Lower leg skin (tissue), 4 donors: ENCODE results near the gene GAS6. TPM values are rescaled to one million over a fixed set of nuclear protein-coding genes. Genes with fewer than 3 reads are reported as not detected.
"Not testable (repeated sequence)": the region's sequence is repeated elsewhere in the genome, so short reads cannot be mapped to it uniquely, and the experiment has no call there.

Experiments
- DNase-seq, 2 donors: peaks; one replicate each; pipeline ENCODE4 v3.0.0-alpha.2; 2019; ENCODE audit warnings: low spot score in 2 of 2
- H3K4me3 ChIP-seq: fragments of 200-600 bp; sonication (generic); 2 replicates; pipeline ENCODE4 v1.5.1; 2017; ENCODE audit warnings: mild to moderate bottlenecking, low read depth; ENCODE audit not compliant: poor library complexity, severe bottlenecking
- CTCF ChIP-seq, 3 donors: fragments of 450-650 bp; IDR thresholded peaks; one replicate each; pipeline ENCODE4 v1.5.1; 2016; ENCODE audit warnings: antibody characterized with exemption in 3 of 3, mild to moderate bottlenecking in 3 of 3, moderate library complexity in 2 of 3
- POLR2A ChIP-seq, 2 donors: fragments of 450-650 bp; IDR thresholded peaks; one replicate each; pipeline ENCODE4 v1.6.1; 2016 to 2017; ENCODE audit warnings: antibody characterized with exemption in 2 of 2, mild to moderate bottlenecking in 1 of 2, moderate library complexity in 1 of 2
- WGBS, 2 donors: methylation state at CpG; one replicate each; pipeline ENCODE4 v1.1.5; 2018; 5-methylcytosine and 5-hydroxymethylcytosine counted together
- intact Hi-C: fragments of 100-400 bp; cut with DNase I; formaldehyde crosslinking; loops from one replicate; pipeline ENCODE4 v1.15.0; 2023; ENCODE audit warnings: low total_unique reads
- total RNA-seq, 4 donors: library from RNA; depleted of rRNA; stranded (reverse); fragments of >200 nt; gene quantifications; one replicate each; pipeline ENCODE4 v1.1.0, GENCODE V29; 2016

Gene GAS6
- total RNA-seq, 4 donors from 2014 or later, result 176 to 307 (median 213) TPM

GRCh38 chr13:113831061-113831460 is 32.8 kb downstream of the GAS6 start:
- intact Hi-C loops, result no loop called here
- H3K4me3 ChIP-seq, result no peak overlapping the region
- WGBS, 2 donors, result 90% methylated on average over 14 to 22 of the region's 23 CpGs
- TF ChIP-seq CTCF (IDR thresholded peaks at IDR 0.05) (no peak), POLR2A (IDR thresholded peaks at IDR 0.05) (no peak)
- no peak for DNase-seq

- WGBS, 2 donors, result 88 to 90% methylated on average over 8 to 13 of the region's 22 CpGs
- DNase-seq, H3K4me3 ChIP-seq, intact Hi-C loops: not testable (repeated sequence)
These were observed 33.4 kb downstream of the GAS6 start for GRCh38 chr13:113830426-113830950.

DNA sequence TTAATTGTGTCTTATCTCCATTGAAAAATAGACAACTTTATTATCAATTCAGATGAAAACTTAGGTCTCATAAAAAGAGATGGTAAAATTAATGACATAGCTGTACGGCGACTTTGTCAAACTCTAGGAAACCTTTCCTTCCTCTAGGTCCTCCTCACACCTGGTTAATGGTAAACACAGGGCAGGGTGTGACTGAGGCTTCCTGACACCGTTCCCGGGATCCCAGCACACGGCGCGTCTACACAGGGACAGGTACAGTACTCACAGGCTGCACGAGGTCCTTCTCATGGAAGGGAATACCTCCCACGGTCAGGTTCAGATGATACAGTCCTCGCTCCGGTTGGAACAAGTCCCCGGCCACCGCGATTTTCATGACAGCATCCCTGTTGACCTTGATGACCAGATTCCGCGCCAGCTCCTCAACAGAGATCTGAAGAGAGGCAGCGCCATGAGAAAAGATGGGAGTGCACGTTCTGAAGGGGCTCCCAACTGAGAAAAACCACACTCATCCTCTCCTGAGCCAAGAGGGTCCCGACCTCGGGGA is 35.5 kb downstream of the GAS6 start:
- DNase-seq, result no peak
- no peak for TF ChIP-seq CTCF (IDR thresholded peaks at IDR 0.05)
- TF ChIP-seq POLR2A (IDR thresholded peaks at IDR 0.05), result no peak
- intact Hi-C loops, result no loop called here
- 95 to 97% methylated on average over 20 of the region's 20 CpGs for WGBS, 2 donors
- no peak overlapping the region for H3K4me3 ChIP-seq

GRCh38 chr13:113827021-113827420 is 36.9 kb downstream of the GAS6 start:
- no peak for TF ChIP-seq CTCF (IDR thresholded peaks at IDR 0.05)
- no peak for TF ChIP-seq POLR2A (IDR thresholded peaks at IDR 0.05)
- no peak overlapping the region for H3K4me3 ChIP-seq
- 93 to 95% methylated on average over 19 of the region's 19 CpGs for WGBS, 2 donors
- DNase-seq, result no peak
- intact Hi-C loops, result no loop called here

DNA sequence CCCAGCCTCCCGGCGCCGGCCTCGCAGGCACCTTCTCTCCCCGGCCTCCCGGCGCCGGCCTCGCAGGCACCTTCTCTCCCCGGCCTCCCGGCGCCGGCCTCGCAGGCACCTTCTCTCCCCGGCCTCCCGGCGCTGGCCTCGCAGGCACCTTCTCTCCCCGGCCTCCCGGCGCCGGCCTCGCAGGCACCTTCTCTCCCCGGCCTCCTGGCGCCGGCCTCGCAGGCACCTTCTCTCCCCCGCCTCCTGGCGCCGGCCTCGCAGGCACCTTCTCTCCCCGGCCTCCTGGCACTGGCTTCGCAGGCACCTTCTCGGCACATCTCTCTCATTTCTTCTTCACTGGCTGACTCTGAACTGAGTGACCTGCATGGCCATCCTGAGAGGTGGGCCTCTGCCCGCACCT is 37.4 kb downstream of the GAS6 start:
- DNase-seq, H3K4me3 ChIP-seq, intact Hi-C loops: not testable (repeated sequence)
- WGBS, 2 donors, result 80 to 85% methylated on average over 16 to 34 of the region's 35 CpGs

GRCh38 chr13:113825841-113826240 is 38.0 kb downstream of the GAS6 start:
- no peak overlapping the region for H3K4me3 ChIP-seq
- TF ChIP-seq POLR2A (IDR thresholded peaks at IDR 0.05) (no peak), CTCF (IDR thresholded peaks at IDR 0.05) (no peak)
- 80 to 86% methylated on average over 15 to 16 of the region's 16 CpGs for WGBS, 2 donors
- intact Hi-C loops, result no loop called here
- DNase-seq, result no peak

DNA sequence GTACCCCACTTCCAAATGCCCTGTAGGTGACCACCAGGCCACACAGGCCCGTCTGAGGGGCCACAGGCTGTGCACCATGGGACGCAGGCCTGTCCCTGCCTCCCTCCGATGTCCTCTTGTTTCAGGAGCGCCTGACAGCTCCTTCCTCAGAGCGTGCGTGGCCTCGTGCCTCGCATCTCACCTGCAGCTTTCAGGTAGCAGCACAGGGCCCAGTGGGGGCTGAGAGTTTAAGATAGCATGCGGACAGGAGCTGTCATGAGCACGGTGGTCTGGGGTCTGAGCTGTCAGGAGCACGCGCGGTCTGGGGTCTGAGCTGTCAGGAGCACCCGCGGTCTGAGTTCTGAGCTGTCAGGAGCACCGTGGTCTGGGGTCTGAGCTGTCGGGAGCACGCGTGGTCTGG is 40.1 kb downstream of the GAS6 start:
- WGBS, 2 donors, result 84 to 94% methylated on average over 19 of the region's 19 CpGs
- no peak for DNase-seq
- TF ChIP-seq CTCF (IDR thresholded peaks at IDR 0.05), result no peak
- no peak for TF ChIP-seq POLR2A (IDR thresholded peaks at IDR 0.05)
- intact Hi-C loops, result no loop called here
- H3K4me3 ChIP-seq, result no peak overlapping the region
